GM12878 (cell line): ENCODE results near the gene PLCG1. TPM values are rescaled to one million over a fixed set of nuclear protein-coding genes. Genes with fewer than 3 reads are reported as not detected.

Source experiments
- ATAC-seq: fragments of 200-7000 bp; cut with Tn5 transposase; 3 replicates; pipeline ENCODE4 v1.9.1; 2020; ENCODE audit warnings: mild to moderate bottlenecking, moderate library complexity
- BruUV-seq: library from RNA; stranded (reverse); fragments of 400-500 nt; replicated peaks from 2 replicates; lab custom pipeline; 2021; lab: Mats Ljungman, UMichigan
- CTCF ChIA-PET: fragments of 300-600 bp; sonication (Branson Sonifier 250); formaldehyde crosslinking; extraction: SDS; loops from one replicate; lab custom pipeline; 2021; ENCODE audit warnings: inconsistent platforms; lab: Yijun Ruan, JAX
- POLR2A ChIA-PET: fragments of 350-600 bp; formaldehyde crosslinking; extraction: SDS; loops from one replicate; lab custom pipeline; 2021; ENCODE audit warnings: inconsistent platforms; lab: Charles Lee
- RAD21 ChIA-PET: fragments of 300-600 bp; sonication (Branson Sonifier 250); formaldehyde crosslinking; loops from one replicate; lab custom pipeline; 2023; ENCODE audit warnings: antibody characterized with exemption; ENCODE audit not compliant: unreplicated experiment; lab: Charles Lee
- SMC1A ChIA-PET: fragments of 300-600 bp; sonication (Branson Sonifier 250); formaldehyde crosslinking; loops from one replicate; lab custom pipeline; 2023; ENCODE audit not compliant: unreplicated experiment, uncharacterized antibody; lab: Charles Lee
- DNase-seq: peaks from one replicate; pipeline ENCODE4 v3.0.0-alpha.2; 2011; ENCODE audit warnings: low read depth, low spot score
- FAIRE-seq: peaks from 3 replicates; lab custom pipeline; 2011; peaks lifted over from hg19 to GRCh38; lab: Jason Lieb, UNC
- H2AFZ ChIP-seq: 2 replicates; pipeline ENCODE4 v1.6.0; 2011; ENCODE audit warnings: low read depth, low read length, control low read depth; ENCODE audit not compliant: control insufficient read depth
- H3K27ac ChIP-seq: 2 replicates; pipeline ENCODE4 v1.5.1; 2011; ENCODE audit warnings: control low read depth; ENCODE audit not compliant: control insufficient read depth, insufficient read depth
- H3K27me3 ChIP-seq, 2 experiments: replicated peaks in 1 of 2; 2 replicates each; pipeline versions ENCODE4 v1.6.0 to v1.6.1; 2011; ENCODE audit warnings: low read length in 1 of 2; ENCODE audit not compliant: control insufficient read depth in 2 of 2, insufficient read depth in 2 of 2
- H3K36me3 ChIP-seq, 2 experiments: 2 replicates each; pipeline ENCODE4 v1.5.1; 2011; ENCODE audit warnings: low read length in 1 of 2; ENCODE audit not compliant: control insufficient read depth in 2 of 2, insufficient read depth in 2 of 2
- H3K4me1 ChIP-seq: 2 replicates; pipeline ENCODE4 v1.6.1; 2011; ENCODE audit warnings: mild to moderate bottlenecking, low read length, moderate library complexity, mixed read lengths; ENCODE audit not compliant: control insufficient read depth, insufficient read depth
- H3K4me2 ChIP-seq: 2 replicates; pipeline ENCODE4 v1.6.0; 2011; ENCODE audit warnings: control low read depth; ENCODE audit not compliant: control insufficient read depth, insufficient read depth
- H3K4me3 ChIP-seq: fragments of 200-600 bp; sonication (generic); 2 replicates; pipeline ENCODE4 v1.5.1; 2016
- H3K79me2 ChIP-seq: 2 replicates; pipeline ENCODE4 v1.6.0; 2011; ENCODE audit warnings: low read length; ENCODE audit not compliant: control insufficient read depth, insufficient read depth
- H3K9ac ChIP-seq: 2 replicates; pipeline ENCODE4 v1.8.0; 2011; ENCODE audit warnings: low read length, control low read depth, mixed read lengths; ENCODE audit not compliant: control insufficient read depth, insufficient read depth
- H3K9me3 ChIP-seq: replicated peaks from 3 replicates; pipeline ENCODE4 v1.5.1; 2011; ENCODE audit warnings: mild to moderate bottlenecking, low read length; ENCODE audit not compliant: control insufficient read depth, insufficient read depth
- H4K20me1 ChIP-seq: 2 replicates; pipeline ENCODE4 v1.6.0; 2011; ENCODE audit not compliant: control insufficient read depth, insufficient read depth
- BACH1 ChIP-seq: fragments of 450-650 bp; IDR thresholded peaks from 2 replicates; pipeline ENCODE4 v1.6.1; 2017; ENCODE audit warnings: mild to moderate bottlenecking, borderline replicate concordance
- DPF2 ChIP-seq: fragments of 450-650 bp; IDR thresholded peaks from 2 replicates; pipeline ENCODE4 v1.6.1; 2017; ENCODE audit warnings: mild to moderate bottlenecking
- FOXK2 ChIP-seq: fragments of 450-650 bp; IDR thresholded peaks from 2 replicates; pipeline ENCODE4 v1.6.1; 2017; ENCODE audit warnings: mild to moderate bottlenecking, moderate library complexity
- GABPA ChIP-seq: IDR thresholded peaks from 2 replicates; pipeline ENCODE4 v1.6.1; 2014; ENCODE audit warnings: antibody characterized with exemption, low read depth, mild to moderate bottlenecking, inconsistent platforms
- HDAC6 ChIP-seq: fragments of 200-600 bp; sonication (generic); IDR thresholded peaks from one replicate; pipeline ENCODE4 v1.8.0; 2017; ENCODE audit warnings: antibody characterized with exemption; ENCODE audit not compliant: unreplicated experiment
- HDGF ChIP-seq: fragments of 450-650 bp; IDR thresholded peaks from 2 replicates; pipeline ENCODE4 v1.6.1; 2016; ENCODE audit warnings: antibody characterized with exemption
- IRF4 ChIP-seq: IDR thresholded peaks from 2 replicates; pipeline ENCODE4 v1.6.1; 2011; ENCODE audit warnings: low read depth, low read length
- MXI1 ChIP-seq: fragments of 150-350 bp; IDR thresholded peaks from 2 replicates; pipeline ENCODE4 v1.6.1; 2011; ENCODE audit warnings: low read depth, mild to moderate bottlenecking, inconsistent platforms, low read length, improper control_type of control experiment
- NR2C2 ChIP-seq: IDR thresholded peaks from 2 replicates; pipeline ENCODE4 v1.6.1; 2011; ENCODE audit warnings: borderline replicate concordance, low read depth; ENCODE audit not compliant: control insufficient read depth, insufficient read length
- NR2F1 ChIP-seq: fragments of 450-650 bp; conservative IDR thresholded peaks from 2 replicates; pipeline ENCODE4 v1.6.1; 2017; ENCODE audit warnings: mild to moderate bottlenecking
- POLR2AphosphoS5 ChIP-seq: IDR thresholded peaks from 2 replicates; pipeline ENCODE4 v1.6.1; 2011; ENCODE audit warnings: mild to moderate bottlenecking, low read length, inconsistent platforms
- POU2F2 ChIP-seq: IDR thresholded peaks from 3 replicates; pipeline ENCODE4 v1.6.1; 2011; ENCODE audit warnings: low read depth, mild to moderate bottlenecking, low read length, borderline replicate concordance
- RBBP5 ChIP-seq: fragments of 200-600 bp; sonication (generic); conservative IDR thresholded peaks from 2 replicates; pipeline ENCODE4 v1.6.1; 2016
- SPI1 ChIP-seq: IDR thresholded peaks from 2 replicates; pipeline ENCODE4 v1.6.1; 2011; ENCODE audit warnings: low read depth, mild to moderate bottlenecking, low read length, moderate library complexity, borderline replicate concordance; ENCODE audit not compliant: insufficient read depth
- SREBF1 ChIP-seq: IDR thresholded peaks from 2 replicates; pipeline ENCODE4 v1.6.1; 2012; ENCODE audit warnings: mild to moderate bottlenecking, low read length
- STAT1 ChIP-seq: fragments of 450-650 bp; conservative IDR thresholded peaks from 2 replicates; pipeline ENCODE4 v1.6.1; 2014; ENCODE audit warnings: antibody characterized with exemption, mild to moderate bottlenecking
- ZNF217 ChIP-seq: fragments of 450-650 bp; IDR thresholded peaks from 2 replicates; pipeline ENCODE4 v1.6.1; 2017; ENCODE audit warnings: antibody characterized with exemption, mild to moderate bottlenecking
- ZZZ3 ChIP-seq: IDR thresholded peaks from 2 replicates; pipeline ENCODE4 v1.6.1; 2011; ENCODE audit warnings: low read depth; ENCODE audit not compliant: control insufficient read depth, insufficient read length
- WGBS: methylation state at CpG from one replicate; pipeline ENCODE4 v1.1.6; 2016; ENCODE audit warnings: low lambda C conversion rate; ENCODE audit not compliant: insufficient replicate concordance, insufficient coverage; ENCODE audit errors: missing lambda C conversion rate; 5-methylcytosine and 5-hydroxymethylcytosine counted together
- in situ Hi-C: fragments of 300-500 bp; cut with MboI; formaldehyde crosslinking; loops from 9 replicates; pipeline ENCODE4 v1.14.3; 2018; ENCODE audit warnings: mixed read lengths
- intact Hi-C: fragments of 100-400 bp; cut with micrococcal nuclease; formaldehyde crosslinking; loops from one replicate; pipeline ENCODE4 v1.14.2; 2022; ENCODE audit not compliant: unreplicated experiment
- polyA plus RNA-seq, 11 experiments: library from polyadenylated mRNA; depleted of rRNA in 4 of 11; unstranded in 6 of 11; stranded (reverse) in 5 of 11; fragments of >200 nt; fragmentation: Nextera tagmentation in 4 of 11; fragmentation: Illumina TruSeq in 1 of 11; extraction: Ambion mirVana in 4 of 11; extraction: Trizol in 1 of 11; gene quantifications; 1 replicate in 1 of 11; 2 replicates in 10 of 11; pipeline versions ENCODE4 v1.2.1 to v1.2.3, GENCODE V29; 2011 to 2016; ENCODE audit warnings: inconsistent platforms in 2 of 11, missing spikeins in 2 of 11, low read depth in 1 of 11
- total RNA-seq, 4 experiments: library from RNA; depleted of rRNA in 3 of 4; stranded (reverse); fragments of >200 nt in 3 of 4; fragmentation: Illumina TruSeq in 1 of 4; extraction: Trizol in 1 of 4; gene quantifications; 2 replicates each; pipeline versions ENCODE4 v1.2.1 to v1.2.3, GENCODE V29; 2013 to 2021
- TF ChIP-seq, protein P1 (sequence below): fragments of 450-650 bp; IDR thresholded peaks from 2 replicates; pipeline ENCODE4 v1.6.1; 2017; ENCODE audit warnings: mild to moderate bottlenecking, low read depth, inconsistent platforms; ENCODE audit not compliant: poor library complexity, severe bottlenecking
- TF ChIP-seq, protein P2 (sequence below): fragments of 150-350 bp; IDR thresholded peaks from 2 replicates; pipeline ENCODE4 v1.6.1; 2016; ENCODE audit warnings: low read depth, low read length

PLCG1 gene
- total and polyA plus RNA-seq, 10 of the 15 experiments (the other 5 are each of a cell fraction or from before 2014, with no cell fraction given): 2.6 to 114 (median 45.3) TPM

DNA sequence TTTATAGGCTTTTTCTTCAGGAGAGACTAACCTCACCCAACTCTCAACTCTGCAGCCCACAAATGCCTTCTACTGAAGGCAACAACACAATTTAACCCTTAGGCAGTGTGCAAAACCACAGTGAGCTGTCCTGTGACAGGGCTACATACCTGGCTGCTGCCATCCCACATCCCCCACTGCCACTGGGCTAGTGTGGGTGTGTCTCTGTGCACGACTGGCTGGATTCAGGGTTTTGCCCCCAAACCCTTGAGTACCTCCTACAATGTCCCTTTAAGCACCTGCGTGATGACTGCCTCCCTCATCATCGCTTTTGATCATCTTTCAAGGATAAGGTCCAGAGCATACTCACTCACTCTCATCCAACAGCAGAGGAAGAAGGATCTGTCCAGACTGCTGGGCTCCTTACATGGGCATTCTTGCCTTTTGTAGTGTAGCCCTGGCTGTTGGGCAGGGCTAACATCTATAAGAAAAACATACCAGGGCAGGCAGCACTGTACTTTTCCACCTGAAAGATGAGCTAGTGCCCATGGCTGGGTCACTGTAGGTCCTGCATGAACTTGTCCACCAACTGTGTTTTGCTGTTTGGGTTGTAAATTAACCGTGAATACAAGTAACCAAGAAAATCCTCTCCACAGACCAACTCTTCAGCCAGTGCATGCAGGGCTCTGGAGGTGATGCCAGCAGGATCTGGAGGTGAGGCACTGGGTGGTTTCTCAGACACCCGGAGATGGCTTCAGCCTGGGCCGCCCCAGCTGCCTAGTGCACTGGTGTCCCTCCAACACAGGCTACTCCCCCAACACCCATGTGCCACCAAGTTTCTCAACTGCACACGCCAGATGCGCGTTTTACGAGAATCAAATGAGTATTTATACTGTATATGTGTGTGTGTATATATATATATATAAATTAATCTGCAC lies 45.2 kb downstream of the PLCG1 start:
- Histone ChIP-seq H3K9me3 (no peaks in the 10 kb centered on the region), H3K4me2 (no peak overlapping the region), H3K9ac (no peak overlapping the region), H4K20me1 (no peaks in the 10 kb centered on the region), H3K27me3 (no peaks in the 10 kb centered on the region), H3K4me3 (no peak overlapping the region), H3K36me3 (peaks cover 0 to 3% of the 10 kb centered on the region in 2 experiments; a peak in 1 of 4 replicates), H3K4me1 (no peaks in the 10 kb centered on the region), H2AFZ (no peak overlapping the region), H3K79me2 (no peaks in the 10 kb centered on the region), H3K27ac (no peak overlapping the region)
- ATAC-seq (no peak; the same call in 2 of the 3 replicates), FAIRE-seq (no peak), DNase-seq (no peak)
- ChIA-PET POLR2A (no interaction called here), CTCF (interaction anchor here (1.0 to 1.7 kb wide), 3 partner anchors 12 to 51 kb away, joined by 3 to 5 read pairs (median 3); no protein-coding TSS in a partner anchor), RAD21 (no interaction called here), SMC1A (no interaction called here)
- in situ Hi-C loops (no loop called here), intact Hi-C loops (no loop called here)
- no TSS peak for BruUV-seq
- WGBS: 93% methylated on average over 10 of the region's 10 CpGs
- TF ChIP-seq BACH1 (no peak), POLR2AphosphoS5 (no peak), SPI1 (no peak), ZZZ3 (no peak), HDAC6 (no peak), RBBP5 (no peak), STAT1 (no peak), IRF4 (no peak), ZNF217 (no peak), SREBF1 (no peak), NR2C2 (no peak), HDGF (no peak), GABPA (no peak), NR2F1 (no peak), DPF2 (no peak), FOXK2 (no peak), POU2F2 (no peak), MXI1 (no peak)
- TF ChIP-seq, protein P1, sequence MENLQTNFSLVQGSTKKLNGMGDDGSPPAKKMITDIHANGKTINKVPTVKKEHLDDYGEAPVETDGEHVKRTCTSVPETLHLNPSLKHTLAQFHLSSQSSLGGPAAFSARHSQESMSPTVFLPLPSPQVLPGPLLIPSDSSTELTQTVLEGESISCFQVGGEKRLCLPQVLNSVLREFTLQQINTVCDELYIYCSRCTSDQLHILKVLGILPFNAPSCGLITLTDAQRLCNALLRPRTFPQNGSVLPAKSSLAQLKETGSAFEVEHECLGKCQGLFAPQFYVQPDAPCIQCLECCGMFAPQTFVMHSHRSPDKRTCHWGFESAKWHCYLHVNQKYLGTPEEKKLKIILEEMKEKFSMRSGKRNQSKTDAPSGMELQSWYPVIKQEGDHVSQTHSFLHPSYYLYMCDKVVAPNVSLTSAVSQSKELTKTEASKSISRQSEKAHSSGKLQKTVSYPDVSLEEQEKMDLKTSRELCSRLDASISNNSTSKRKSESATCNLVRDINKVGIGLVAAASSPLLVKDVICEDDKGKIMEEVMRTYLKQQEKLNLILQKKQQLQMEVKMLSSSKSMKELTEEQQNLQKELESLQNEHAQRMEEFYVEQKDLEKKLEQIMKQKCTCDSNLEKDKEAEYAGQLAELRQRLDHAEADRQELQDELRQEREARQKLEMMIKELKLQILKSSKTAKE: no peak
- TF ChIP-seq, protein P2, sequence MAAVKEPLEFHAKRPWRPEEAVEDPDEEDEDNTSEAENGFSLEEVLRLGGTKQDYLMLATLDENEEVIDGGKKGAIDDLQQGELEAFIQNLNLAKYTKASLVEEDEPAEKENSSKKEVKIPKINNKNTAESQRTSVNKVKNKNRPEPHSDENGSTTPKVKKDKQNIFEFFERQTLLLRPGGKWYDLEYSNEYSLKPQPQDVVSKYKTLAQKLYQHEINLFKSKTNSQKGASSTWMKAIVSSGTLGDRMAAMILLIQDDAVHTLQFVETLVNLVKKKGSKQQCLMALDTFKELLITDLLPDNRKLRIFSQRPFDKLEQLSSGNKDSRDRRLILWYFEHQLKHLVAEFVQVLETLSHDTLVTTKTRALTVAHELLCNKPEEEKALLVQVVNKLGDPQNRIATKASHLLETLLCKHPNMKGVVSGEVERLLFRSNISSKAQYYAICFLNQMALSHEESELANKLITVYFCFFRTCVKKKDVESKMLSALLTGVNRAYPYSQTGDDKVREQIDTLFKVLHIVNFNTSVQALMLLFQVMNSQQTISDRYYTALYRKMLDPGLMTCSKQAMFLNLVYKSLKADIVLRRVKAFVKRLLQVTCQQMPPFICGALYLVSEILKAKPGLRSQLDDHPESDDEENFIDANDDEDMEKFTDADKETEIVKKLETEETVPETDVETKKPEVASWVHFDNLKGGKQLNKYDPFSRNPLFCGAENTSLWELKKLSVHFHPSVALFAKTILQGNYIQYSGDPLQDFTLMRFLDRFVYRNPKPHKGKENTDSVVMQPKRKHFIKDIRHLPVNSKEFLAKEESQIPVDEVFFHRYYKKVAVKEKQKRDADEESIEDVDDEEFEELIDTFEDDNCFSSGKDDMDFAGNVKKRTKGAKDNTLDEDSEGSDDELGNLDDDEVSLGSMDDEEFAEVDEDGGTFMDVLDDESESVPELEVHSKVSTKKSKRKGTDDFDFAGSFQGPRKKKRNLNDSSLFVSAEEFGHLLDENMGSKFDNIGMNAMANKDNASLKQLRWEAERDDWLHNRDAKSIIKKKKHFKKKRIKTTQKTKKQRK: no peak
